H1 (cell line): ENCODE measurements around the gene VEPH1. TPM values are rescaled to one million over a fixed set of nuclear protein-coding genes. Genes with fewer than 3 reads are reported as not detected.

ENCODE experiments used
- CTCF ChIA-PET: fragments of 300-600 bp; sonication (Branson Sonifier 250); formaldehyde crosslinking; loops from one replicate; lab custom pipeline; 2021; ENCODE audit not compliant: partially characterized antibody; lab: Charles Lee
- POLR2A ChIA-PET: fragments of 300-600 bp; sonication (Branson Sonifier 250); formaldehyde crosslinking; loops from one replicate; lab custom pipeline; 2021; ENCODE audit warnings: inconsistent platforms; ENCODE audit not compliant: partially characterized antibody; lab: Charles Lee
- DNase-seq, 2 experiments: peaks; one replicate each; pipeline versions ENCODE4 v3.0.0 to v3.0.0-alpha.2; 2010 to 2022; ENCODE audit warnings: low spot score in 2 of 2, low read depth in 1 of 2, mixed read lengths in 1 of 2
- FAIRE-seq: peaks from 2 replicates; lab custom pipeline; 2011; peaks lifted over from hg19 to GRCh38; lab: Jason Lieb, UNC
- H2AFZ ChIP-seq: 2 replicates; pipeline ENCODE4 v1.8.1; 2012; ENCODE audit warnings: low read length, inconsistent platforms
- H2AK5ac ChIP-seq: 2 replicates; pipeline ENCODE4 v1.6.1; 2013; ENCODE audit warnings: low read depth, low read length
- H2BK120ac ChIP-seq: replicated peaks from 2 replicates; pipeline ENCODE3; 2013; ENCODE audit warnings: low read depth, low read length, inconsistent platforms
- H2BK12ac ChIP-seq: 2 replicates; pipeline ENCODE4 v1.6.1; 2013; ENCODE audit warnings: low read depth, low read length
- H2BK15ac ChIP-seq: 2 replicates; pipeline ENCODE4 v1.6.1; 2013; ENCODE audit warnings: low read length
- H2BK20ac ChIP-seq: 2 replicates; pipeline ENCODE4 v1.6.1; 2013; ENCODE audit warnings: low read length
- H2BK5ac ChIP-seq: 2 replicates; pipeline ENCODE4 v1.6.1; 2013; ENCODE audit warnings: low read depth, low read length
- H3K14ac ChIP-seq: 2 replicates; pipeline ENCODE4 v1.6.1; 2013; ENCODE audit warnings: inconsistent platforms; ENCODE audit not compliant: insufficient read length
- H3K18ac ChIP-seq: 2 replicates; pipeline ENCODE4 v1.6.1; 2013; ENCODE audit warnings: low read length; ENCODE audit errors: extremely low read depth
- H3K23ac ChIP-seq: 2 replicates; pipeline ENCODE4 v1.6.1; 2013; ENCODE audit warnings: inconsistent platforms; ENCODE audit not compliant: insufficient read length
- H3K23me2 ChIP-seq: 2 replicates; pipeline ENCODE4 v1.6.1; 2013; ENCODE audit warnings: low read depth, low read length
- H3K27ac ChIP-seq: 2 replicates; pipeline ENCODE4 v1.6.1; 2011; ENCODE audit warnings: low read depth, low read length, inconsistent platforms
- H3K27me3 ChIP-seq, 4 experiments: replicated peaks in 1 of 4; 1 replicate in 1 of 4; 2 replicates in 3 of 4; pipeline versions ENCODE4 v1.6.1 to v1.8.1; 2011 to 2013; ENCODE audit warnings: low read length in 3 of 4, mild to moderate bottlenecking in 3 of 4, inconsistent platforms in 2 of 4, mixed read lengths in 2 of 4, moderate library complexity in 1 of 4; ENCODE audit not compliant: control insufficient read depth in 3 of 4, insufficient read depth in 3 of 4; ENCODE audit errors: extremely low read depth in 1 of 4
- H3K36me3 ChIP-seq, 4 experiments: 2 replicates each; pipeline versions ENCODE4 v1.6.1 to v1.8.1; 2011 to 2013; ENCODE audit warnings: mild to moderate bottlenecking in 4 of 4, low read length in 3 of 4, moderate library complexity in 2 of 4, control low read depth in 1 of 4, inconsistent platforms in 1 of 4; ENCODE audit not compliant: insufficient read depth in 4 of 4, control insufficient read depth in 2 of 4
- H3K4ac ChIP-seq: replicated peaks from 2 replicates; pipeline ENCODE3; 2013; ENCODE audit warnings: low read length, low read depth, mixed read lengths, inconsistent platforms; ENCODE audit not compliant: insufficient read length
- H3K4me1 ChIP-seq, 4 experiments: replicated peaks in 1 of 4; 1 replicate in 1 of 4; 2 replicates in 3 of 4; pipeline versions ENCODE4 v1.6.1 to v1.8.1; 2011 to 2013; ENCODE audit warnings: low read length in 3 of 4, inconsistent platforms in 2 of 4, mixed read lengths in 1 of 4; ENCODE audit not compliant: insufficient read depth in 4 of 4, control insufficient read depth in 3 of 4
- H3K4me2 ChIP-seq, 2 experiments: 2 replicates each; pipeline versions ENCODE4 v1.6.1 to v1.8.1; 2011 to 2013; ENCODE audit warnings: low read depth in 2 of 2, low read length in 2 of 2, control low read depth in 1 of 2, inconsistent platforms in 1 of 2, mild to moderate bottlenecking in 1 of 2; ENCODE audit not compliant: insufficient read depth in 1 of 2
- H3K4me3 ChIP-seq, 4 experiments: fragments of 200-600, 300-600 bp in 1 of 4; sonication (generic), shearing (Covaris generic), sonication (Bioruptor Twin) in 1 of 4; 2 replicates each; pipeline versions ENCODE4 v1.5.1 to v1.8.1; 2011 to 2016; ENCODE audit warnings: low read length in 4 of 4, low read depth in 3 of 4, control low read depth in 2 of 4, inconsistent platforms in 2 of 4, mild to moderate bottlenecking in 2 of 4, mixed read lengths in 1 of 4, moderate library complexity in 1 of 4; ENCODE audit not compliant: insufficient read depth in 2 of 4; ENCODE audit errors: extremely low read depth in 1 of 4
- H3K56ac ChIP-seq: replicated peaks from 2 replicates; pipeline ENCODE3; 2013; ENCODE audit warnings: low read depth, mild to moderate bottlenecking, mixed read lengths, low read length, inconsistent platforms; ENCODE audit not compliant: insufficient read length
- H3K79me1 ChIP-seq: 2 replicates; pipeline ENCODE4 v1.6.1; 2013; ENCODE audit warnings: low read depth, low read length, control low read depth
- H3K79me2 ChIP-seq, 2 experiments: 2 replicates each; pipeline versions ENCODE4 v1.6.1 to v1.8.1; 2012 to 2013; ENCODE audit warnings: low read length in 2 of 2, mild to moderate bottlenecking in 2 of 2, inconsistent platforms in 1 of 2; ENCODE audit not compliant: insufficient read depth in 2 of 2, control insufficient read depth in 1 of 2
- H3K9ac ChIP-seq, 4 experiments: replicated peaks in 1 of 4; 1 replicate in 1 of 4; 2 replicates in 3 of 4; pipeline versions ENCODE4 v1.6.1 to v1.8.1; 2011 to 2013; ENCODE audit warnings: low read depth in 3 of 4, low read length in 3 of 4, control low read depth in 2 of 4, mild to moderate bottlenecking in 2 of 4, moderate library complexity in 2 of 4, inconsistent platforms in 1 of 4; ENCODE audit errors: extremely low read depth in 1 of 4
- H3K9me3 ChIP-seq, 2 experiments: 2 replicates each; pipeline versions ENCODE4 v1.6.1 to v1.8.1; 2012 to 2013; ENCODE audit warnings: mild to moderate bottlenecking in 2 of 2, moderate library complexity in 2 of 2, control low read depth in 1 of 2, inconsistent platforms in 1 of 2, low read depth in 1 of 2, low read length in 1 of 2, mixed read lengths in 1 of 2; ENCODE audit not compliant: insufficient read depth in 2 of 2
- H4K20me1 ChIP-seq, 2 experiments: replicated peaks in 1 of 2; 2 replicates each; pipeline versions ENCODE3 to v1.8.1; 2011 to 2013; ENCODE audit warnings: inconsistent platforms in 2 of 2, low read length in 2 of 2, mild to moderate bottlenecking in 1 of 2; ENCODE audit not compliant: insufficient read depth in 2 of 2, control insufficient read depth in 1 of 2
- H4K5ac ChIP-seq: 2 replicates; pipeline ENCODE4 v1.6.1; 2013; ENCODE audit warnings: low read length, low read depth, mixed read lengths, inconsistent platforms; ENCODE audit not compliant: insufficient read length
- H4K8ac ChIP-seq: 2 replicates; pipeline ENCODE4 v1.8.0; 2013; ENCODE audit warnings: mild to moderate bottlenecking, moderate library complexity, low read length, inconsistent platforms; ENCODE audit not compliant: insufficient read depth; ENCODE audit errors: extremely low read depth
- H4K91ac ChIP-seq: replicated peaks from 2 replicates; pipeline ENCODE3; 2013; ENCODE audit warnings: low read length, mixed read lengths, inconsistent platforms; ENCODE audit not compliant: insufficient read length
- WGBS, 2 experiments: shearing (Covaris generic) in 1 of 2; methylation state at CpG; one replicate each; pipeline versions ENCODE4 v1.1.6 to v1.1.7; 2013 to 2015; ENCODE audit warnings: low lambda C conversion rate in 2 of 2, mixed read lengths in 2 of 2, inconsistent platforms in 1 of 2, low coverage in 1 of 2, missing lambda C conversion rate in 1 of 2; ENCODE audit not compliant: insufficient replicate concordance in 2 of 2, insufficient coverage in 1 of 2, insufficient read length in 1 of 2; ENCODE audit errors: extremely low coverage in 1 of 2, missing lambda C conversion rate in 1 of 2; 5-methylcytosine and 5-hydroxymethylcytosine counted together
- polyA plus RNA-seq, 7 experiments: library from polyadenylated mRNA; depleted of rRNA in 3 of 7; stranded (reverse) in 5 of 7; unstranded in 2 of 7; fragments of >200 nt in 5 of 7; fragments of 200-250 nt in 2 of 7; gene quantifications; 1 replicate in 5 of 7; 2 replicates in 1 of 7; 4 replicates in 1 of 7; pipeline versions ENCODE4 v1.2.1 to v1.2.3, GENCODE V29; 2011 to 2013; ENCODE audit warnings: missing spikeins in 2 of 7, mixed read lengths in 2 of 7
- total RNA-seq: library from RNA; stranded (reverse); fragmentation: NEBNext Ultra II Directional; extraction: Animal tissue kit (Norgen Biotek cat#: 25700); gene quantifications from 2 replicates; pipeline ENCODE4 v1.2.1, GENCODE V29; 2021

The VEPH1 gene
- total and polyA plus RNA-seq, 2 of the 8 experiments (the other 6 are each of a cell fraction or from before 2014, with no cell fraction given) = 12.0 to 18.3 TPM

DNA sequence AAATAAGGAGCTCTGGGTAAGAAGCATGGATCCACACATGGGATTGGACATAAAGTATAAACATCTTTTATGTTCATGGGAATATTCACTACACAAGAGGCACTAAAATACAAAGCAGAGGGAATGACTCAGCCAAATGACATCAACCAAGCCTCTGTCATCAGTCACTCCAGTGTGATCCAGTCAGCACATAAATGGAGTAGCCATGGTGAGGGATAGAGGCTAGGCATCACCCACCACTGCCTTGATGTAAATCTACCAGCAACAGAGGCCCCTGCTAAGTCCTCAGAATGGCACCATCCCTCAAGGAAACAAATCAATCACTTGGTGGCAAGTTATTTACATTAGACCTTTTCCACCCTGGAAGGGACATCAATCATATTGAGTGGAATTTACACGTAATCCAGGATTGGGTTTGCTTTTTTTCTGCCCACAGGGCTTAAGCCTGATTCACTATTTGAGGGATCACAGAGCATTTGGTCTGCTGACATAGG lies 27.2 kb downstream of the VEPH1 start:
- POLR2A ChIA-PET = no interaction called here
- Histone ChIP-seq H3K56ac (no peak overlapping the region), H2AFZ (no peak overlapping the region), H2BK12ac (no peak overlapping the region), H3K79me2 (no peaks in the 10 kb centered on the region), H3K9ac (no peak overlapping the region), H2BK120ac (no peak overlapping the region), H2BK15ac (no peak overlapping the region), H4K91ac (no peak overlapping the region), H4K5ac (no peak overlapping the region), H4K8ac (no peak overlapping the region), H3K27me3 (no peaks in the 10 kb centered on the region), H2BK5ac (no peak overlapping the region), H3K4me3 (no peak overlapping the region), H3K27ac (no peak overlapping the region), H3K9me3 (peaks cover 0 to 3% of the 10 kb centered on the region in 2 experiments; a peak in 1 of 4 replicates), H3K14ac (no peak overlapping the region), H3K4ac (no peak overlapping the region), H4K20me1 (no peaks in the 10 kb centered on the region), H3K36me3 (no peaks in the 10 kb centered on the region), H3K4me2 (no peak overlapping the region), H2AK5ac (no peak overlapping the region), H3K79me1 (no peaks in the 10 kb centered on the region), H3K23me2 (no peaks in the 10 kb centered on the region), H3K18ac (no peak overlapping the region), H2BK20ac (no peak overlapping the region), H3K4me1 (peaks cover 0 to 4% (median 0%) of the 10 kb centered on the region in 4 experiments; a peak in 1 of 7 replicates), H3K23ac (no peak overlapping the region)
- WGBS, 2 experiments = 100% methylated on average over 1 of the region's 1 CpG; no CpG with 5 or more reads in 1 of the 2 experiments
- CTCF ChIA-PET = interaction anchor here (0.8 to 1.1 kb wide), 3 partner anchors 10 to 274 kb away, joined by 3 to 5 read pairs (median 3); no protein-coding TSS in a partner anchor
- FAIRE-seq = no peak
- no peak for DNase-seq
